Gastrocnemius medialis (tissue), 4 donors: ENCODE data around the gene PAQR7. TPM values are rescaled to one million over a fixed set of nuclear protein-coding genes. Genes with fewer than 3 reads are reported as not detected.

Experiments
- ATAC-seq, 2 donors: fragments of 150-250 bp; one replicate each; pipeline ENCODE4 v1.9.1; 2016
- DNase-seq, 2 donors: peaks; one replicate each; pipeline ENCODE4 v3.0.0-alpha.2; 2019
- H3K27ac ChIP-seq, 4 donors: fragments of 200-600 bp; sonication (generic); 1 replicate in 1 of 4; 2 replicates in 3 of 4; pipeline ENCODE4 v1.5.1; 2016 to 2018; ENCODE audit warnings: mild to moderate bottlenecking in 2 of 4, moderate library complexity in 1 of 4
- H3K27me3 ChIP-seq, 3 donors: fragments of 200-600 bp; sonication (generic) in 2 of 3; 1 replicate in 1 of 3; 2 replicates in 2 of 3; pipeline versions ENCODE4 v1.5.1 to v1.6.0; 2016 to 2019; ENCODE audit warnings: mild to moderate bottlenecking in 1 of 3, moderate library complexity in 1 of 3
- H3K36me3 ChIP-seq, 2 donors: fragments of 200-600 bp; sonication (generic) in 1 of 2; one replicate each; pipeline ENCODE4 v1.5.1; 2017 to 2018
- H3K4me1 ChIP-seq, 2 donors: fragments of 200-600 bp; sonication (generic) in 1 of 2; one replicate each; pipeline ENCODE4 v1.5.1; 2016 to 2017; ENCODE audit warnings: mild to moderate bottlenecking in 2 of 2
- H3K4me3 ChIP-seq, 4 donors: fragments of 200-600 bp; sonication (generic) in 3 of 4; 1 replicate in 1 of 4; 2 replicates in 3 of 4; pipeline ENCODE4 v1.5.1; 2016 to 2019; ENCODE audit warnings: mild to moderate bottlenecking in 2 of 4
- H3K9me3 ChIP-seq, 3 donors: fragments of 200-600 bp; sonication (generic) in 2 of 3; 1 replicate in 1 of 3; 2 replicates in 2 of 3; pipeline ENCODE4 v1.5.1; 2016 to 2019
- CTCF ChIP-seq, 5 experiments: fragments of 450-650 bp in 3 of 5; fragments of 200-600 bp in 2 of 5; sonication (generic) in 2 of 5; IDR thresholded peaks in 4 of 5; conservative IDR thresholded peaks in 1 of 5; 1 replicate in 4 of 5; 2 replicates in 1 of 5; pipeline ENCODE4 v1.5.1; 2016 to 2019; ENCODE audit warnings: antibody characterized with exemption in 5 of 5, mild to moderate bottlenecking in 3 of 5, moderate library complexity in 3 of 5
- POLR2A ChIP-seq, 2 donors: fragments of 450-650 bp; IDR thresholded peaks; one replicate each; pipeline ENCODE4 v1.6.1; 2017; ENCODE audit warnings: antibody characterized with exemption in 2 of 2, mild to moderate bottlenecking in 2 of 2, moderate library complexity in 2 of 2
- in situ Hi-C, 4 donors: fragments of 200-750 bp; cut with MboI; loops; one replicate each; pipeline versions ENCODE4 v1.15.0 to v1.8.0; 2017; ENCODE audit warnings: low sequenced_read_pairs in 4 of 4
- intact Hi-C: fragments of 100-400 bp; cut with DNase I; formaldehyde crosslinking; loops from one replicate; pipeline ENCODE4 v1.15.1; 2023; ENCODE audit warnings: low total_unique reads
- total RNA-seq, 4 donors: library from RNA; depleted of rRNA; stranded (reverse); fragments of >200 nt; gene quantifications; one replicate each; pipeline versions ENCODE4 v1.1.0 to v1.2.3, GENCODE V29; 2016

The PAQR7 gene
- 1 to 10 TPM; 1.4 to 3.7 (median 2.1) TPM for total RNA-seq

- in situ Hi-C loops = loop anchor here in 2 of 4 donors (25.0 kb wide), 2 partner anchors 262 to 287 kb away; partner anchors contain the start of genes C1orf232 (in 1 of the 2), FAM110D (in 1 of the 2), ZNF593 (in 1 of the 2) and ZNF593OS (in 1 of the 2)
- peak; percentile 74 for ATAC-seq
- no peaks in the 10 kb centered on the region for H3K36me3 ChIP-seq
- no peaks in the 10 kb centered on the region for H3K9me3 ChIP-seq
- TF ChIP-seq POLR2A (IDR thresholded peaks at IDR 0.05) (peak; percentile 32 to 43), CTCF (IDR thresholded peaks at IDR 0.05 in 4 of 5, conservative IDR thresholded peaks at IDR 0.05 in 1 of 5) (no peak)
- peaks cover 6 to 8% of the 10 kb centered on the region in 2 donors for H3K4me1 ChIP-seq
- intact Hi-C loops = no loop called here
- peak within 1 kb of the TSS; percentile 43 to 73 (median 58) for H3K27ac ChIP-seq
- H3K27me3 ChIP-seq = no peaks in the 10 kb centered on the region
- peak; percentile 37 to 54 for DNase-seq
- peak within 1 kb of the TSS; percentile 64 to 78 (median 71) for H3K4me3 ChIP-seq
These were observed at the start of gene PAQR7 for GRCh38 chr1:25875154-25875855. Gene PAQR7 (minus strand): TSS chr1:25875708. CDS start chr1:25863839, 11,869 bp downstream.

GRCh38 chr1:25924454-25924853 is 48.9 kb upstream of the PAQR7 start:
- Histone ChIP-seq H3K4me3 (no peak overlapping the region), H3K27ac (no peak overlapping the region), H3K36me3 (no peaks in the 10 kb centered on the region), H3K27me3 (peaks cover 19 to 48% (median 32%) of the 10 kb centered on the region in 3 donors), H3K4me1 (peaks cover 8 to 15% of the 10 kb centered on the region in 2 donors), H3K9me3 (no peaks in the 10 kb centered on the region)
- intact Hi-C loops (no loop called here), in situ Hi-C loops (no loop called here)
- no peak for DNase-seq
- ATAC-seq = no peak
- TF ChIP-seq POLR2A (IDR thresholded peaks at IDR 0.05) (no peak), CTCF (IDR thresholded peaks at IDR 0.05 in 4 of 5, conservative IDR thresholded peaks at IDR 0.05 in 1 of 5) (no peak)

GRCh38 chr1:25922971-25923552 is 47.6 kb upstream of the PAQR7 start:
- Histone ChIP-seq H3K9me3 (no peaks in the 10 kb centered on the region), H3K4me1 (peaks cover 8 to 15% of the 10 kb centered on the region in 2 donors), H3K4me3 (peak overlapping the region; percentile 48 to 58 (median 48)), H3K27ac (peak overlapping the region in 3 of 4 donors; percentile 3 to 29 (median 4)), H3K36me3 (no peaks in the 10 kb centered on the region), H3K27me3 (peaks cover 19 to 48% (median 32%) of the 10 kb centered on the region in 3 donors)
- no peak for DNase-seq
- no peak for TF ChIP-seq CTCF (IDR thresholded peaks at IDR 0.05 in 4 of 5, conservative IDR thresholded peaks at IDR 0.05 in 1 of 5)
- TF ChIP-seq POLR2A (IDR thresholded peaks at IDR 0.05) = no peak
- peak; percentile 57 to 71 for ATAC-seq
- intact Hi-C loops = no loop called here
- in situ Hi-C loops = no loop called here

GRCh38 chr1:25922056-25922970 is 46.8 kb upstream of the PAQR7 start:
- DNase-seq = no peak
- no peaks in the 10 kb centered on the region for H3K9me3 ChIP-seq
- peak; percentile 28 to 35 for ATAC-seq
- H3K27me3 ChIP-seq = peaks cover 19 to 48% (median 32%) of the 10 kb centered on the region in 3 donors
- H3K36me3 ChIP-seq = no peaks in the 10 kb centered on the region
- in situ Hi-C loops (no loop called here), intact Hi-C loops (no loop called here)
- H3K4me1 ChIP-seq = peaks cover 8 to 15% of the 10 kb centered on the region in 2 donors
- peak overlapping the region; percentile 48 to 58 (median 48) for H3K4me3 ChIP-seq
- TF ChIP-seq CTCF (IDR thresholded peaks at IDR 0.05 in 4 of 5, conservative IDR thresholded peaks at IDR 0.05 in 1 of 5) (no peak), POLR2A (IDR thresholded peaks at IDR 0.05) (no peak)
- peak overlapping the region in 2 of 4 donors; percentile 3 to 29 for H3K27ac ChIP-seq
